K562 (cell line): ENCODE data around the gene FATE1. TPM values are rescaled to one million over a fixed set of nuclear protein-coding genes. Genes with fewer than 3 reads are reported as not detected.

Source experiments
- ATAC-seq: fragments of 200-7000 bp; cut with Tn5 transposase; 3 replicates; pipeline ENCODE4 v1.9.1; 2020; ENCODE audit warnings: moderate library complexity
- BruUV-seq: library from RNA; stranded (reverse); fragments of 400-500 nt; replicated peaks from 2 replicates; lab custom pipeline; 2021; lab: Mats Ljungman, UMichigan
- CTCF ChIA-PET: fragments of 300-600 bp; formaldehyde crosslinking; extraction: SDS; loops from one replicate; lab custom pipeline; 2021; ENCODE audit warnings: low intra/inter-chr PET ratio; lab: Yijun Ruan, JAX
- POLR2A ChIA-PET: fragments of 300-600, 350-650 bp; sonication (Branson Sonifier 250); formaldehyde crosslinking; extraction: SDS; loops from one replicate; lab custom pipeline; 2021; ENCODE audit warnings: antibody characterized with exemption, inconsistent platforms; lab: Yijun Ruan, JAX
- DNase-seq, 4 experiments: peaks; one replicate each; pipeline versions ENCODE4 v3.0.0 to v3.0.0-alpha.2; 2011 to 2018; ENCODE audit warnings: low spot score in 3 of 4, mixed read lengths in 3 of 4; ENCODE audit errors: extremely low read depth in 1 of 4
- FAIRE-seq: peaks from 2 replicates; lab custom pipeline; 2011; peaks lifted over from hg19 to GRCh38; lab: Jason Lieb, UNC
- H2AFZ ChIP-seq: 2 replicates; pipeline ENCODE4 v1.6.0; 2011; ENCODE audit warnings: low read depth, low read length, control low read depth, inconsistent platforms
- H3K27ac ChIP-seq: fragments of 200-600 bp; 3 replicates; pipeline ENCODE4 v1.8.0; 2011; ENCODE audit warnings: low read depth, mild to moderate bottlenecking, control low read depth, inconsistent platforms, low read length, moderate library complexity, mixed read lengths; ENCODE audit errors: extremely low read depth
- H3K27me3 ChIP-seq, 2 experiments: fragments of 300-600 bp in 1 of 2; 2 replicates in 1 of 2; 3 replicates in 1 of 2; pipeline versions ENCODE4 v1.6.0 to v1.8.0; 2011; ENCODE audit warnings: inconsistent platforms in 2 of 2, low read length in 2 of 2, mild to moderate bottlenecking in 1 of 2, mixed read lengths in 1 of 2, moderate library complexity in 1 of 2; ENCODE audit not compliant: control insufficient read depth in 2 of 2, insufficient read depth in 2 of 2
- H3K36me3 ChIP-seq: fragments of 300-600 bp; 3 replicates; pipeline ENCODE4 v1.8.0; 2011; ENCODE audit warnings: mild to moderate bottlenecking, low read length, inconsistent platforms; ENCODE audit not compliant: control insufficient read depth, insufficient read depth
- H3K4me1 ChIP-seq, 2 experiments: fragments of 200-600 bp in 1 of 2; replicated peaks in 1 of 2; 2 replicates in 1 of 2; 3 replicates in 1 of 2; pipeline versions ENCODE4 v1.5.1 to v1.8.0; 2011; ENCODE audit warnings: inconsistent platforms in 2 of 2, low read length in 2 of 2, mild to moderate bottlenecking in 1 of 2, mixed read lengths in 1 of 2, moderate library complexity in 1 of 2; ENCODE audit not compliant: control insufficient read depth in 2 of 2, insufficient read depth in 2 of 2
- H3K4me2 ChIP-seq: 2 replicates; pipeline ENCODE4 v1.6.1; 2011; ENCODE audit warnings: low read length, control low read depth, inconsistent platforms, mixed read lengths; ENCODE audit not compliant: insufficient read depth
- H3K4me3 ChIP-seq: fragments of 200-600 bp; sonication (generic), shearing (Covaris generic); 2 replicates; pipeline ENCODE4 v1.5.1; 2016; ENCODE audit warnings: control low read depth, inconsistent platforms
- H3K79me2 ChIP-seq: fragments of 200-600 bp; 3 replicates; pipeline ENCODE4 v1.8.0; 2011; ENCODE audit warnings: low read length, inconsistent platforms; ENCODE audit not compliant: control insufficient read depth, insufficient read depth
- H3K9ac ChIP-seq, 2 experiments: 2 replicates each; pipeline versions ENCODE4 v1.6.0 to v1.6.1; 2011; ENCODE audit warnings: low read depth in 2 of 2, low read length in 2 of 2, control low read depth in 1 of 2, inconsistent platforms in 1 of 2, mild to moderate bottlenecking in 1 of 2, mixed read lengths in 1 of 2; ENCODE audit not compliant: insufficient read depth in 1 of 2
- H3K9me1 ChIP-seq: one replicate; pipeline ENCODE4 v1.6.0; 2011; ENCODE audit warnings: inconsistent platforms, mild to moderate bottlenecking, low read length, moderate library complexity; ENCODE audit not compliant: control insufficient read depth, insufficient read depth
- H3K9me3 ChIP-seq: replicated peaks from 2 replicates; pipeline ENCODE4 v1.5.1; 2011; ENCODE audit warnings: low read depth, low read length, inconsistent platforms; ENCODE audit not compliant: control insufficient read depth, insufficient read depth
- H4K20me1 ChIP-seq: replicated peaks from 2 replicates; pipeline ENCODE4 v1.6.1; 2011; ENCODE audit warnings: low read length, inconsistent platforms, mixed read lengths; ENCODE audit not compliant: control insufficient read depth, insufficient read depth
- MAFG ChIP-seq: fragments of 450-650 bp; conservative IDR thresholded peaks from 2 replicates; pipeline ENCODE4 v1.6.1; 2016; ENCODE audit warnings: missing genetic modification characterization, missing compliant biosample characterization
- MECOM ChIP-seq: fragments of 250-450 bp; sonication (Bioruptor Pico); IDR thresholded peaks from 2 replicates; pipeline ENCODE4 v1.8.0; 2022; ENCODE audit warnings: inconsistent platforms
- NFXL1 ChIP-seq: fragments of 450-650 bp; formaldehyde crosslinking; IDR thresholded peaks from 2 replicates; pipeline ENCODE4 v1.4.0; 2021; ENCODE audit warnings: mild to moderate bottlenecking
- PHB ChIP-seq: fragments of 250-450 bp; sonication (Bioruptor Pico); IDR thresholded peaks from 2 replicates; pipeline ENCODE4 v1.5.0; 2021
- SNIP1 ChIP-seq: fragments of 450-650 bp; IDR thresholded peaks from 2 replicates; pipeline ENCODE4 v1.7.1; 2017; ENCODE audit warnings: low read depth, mild to moderate bottlenecking
- ZNF316 ChIP-seq: fragments of 450-650 bp; IDR thresholded peaks from 2 replicates; pipeline ENCODE4 v1.6.1; 2016
- WGBS: fragments of 100-300 bp; shearing (Covaris generic); methylation state at CpG from one replicate; pipeline ENCODE4 v1.1.6; 2016; ENCODE audit warnings: low coverage, mixed read lengths; ENCODE audit not compliant: insufficient coverage; ENCODE audit errors: missing lambda C conversion rate; 5-methylcytosine and 5-hydroxymethylcytosine counted together
- in situ Hi-C: fragments of 300-500 bp; cut with MboI; formaldehyde crosslinking; loops from 4 replicates; pipeline ENCODE4 v1.15.0; 2018; ENCODE audit warnings: inconsistent platforms, mixed read lengths
- intact Hi-C: fragments of 100-400 bp; cut with micrococcal nuclease; formaldehyde crosslinking; loops from 2 replicates; pipeline ENCODE4 v1.14.2; 2022
- polyA plus RNA-seq, 8 experiments: library from polyadenylated mRNA; depleted of rRNA in 4 of 8; stranded (reverse) in 5 of 8; unstranded in 3 of 8; fragments of >200 nt; fragmentation: Nextera tagmentation in 2 of 8; fragmentation: Illumina TruSeq in 1 of 8; extraction: Ambion mirVana in 2 of 8; extraction: Trizol in 1 of 8; gene quantifications; 2 replicates each; pipeline versions ENCODE4 v1.2.1 to v1.2.3, GENCODE V29; 2011 to 2014; ENCODE audit warnings: inconsistent platforms in 1 of 8, missing spikeins in 1 of 8
- total RNA-seq, 7 experiments: library from RNA; depleted of rRNA in 6 of 7; stranded (reverse); fragments of >200 nt in 6 of 7; fragmentation: Illumina TruSeq in 2 of 7; extraction: Trizol in 2 of 7; gene quantifications; 2 replicates each; pipeline versions ENCODE4 v1.2.1 to v1.2.3, GENCODE V29; 2011 to 2021; ENCODE audit warnings: low replicate concordance in 1 of 7
- TF ChIP-seq, protein P1 (sequence below): sonication (generic); formaldehyde crosslinking; IDR thresholded peaks from 2 replicates; pipeline ENCODE4 v1.8.0; 2022; ENCODE audit warnings: missing genetic modification reagents, mild to moderate bottlenecking, borderline replicate concordance
- TF ChIP-seq, protein P2 (sequence below): sonication (generic); formaldehyde crosslinking; IDR thresholded peaks from 2 replicates; pipeline ENCODE4 v1.8.1; 2023; ENCODE audit warnings: missing genetic modification reagents, mild to moderate bottlenecking, borderline replicate concordance

The FATE1 gene
- total and polyA plus RNA-seq, 9 of the 15 experiments (the other 6 are each of a cell fraction or from before 2014, with no cell fraction given): not detected

DNA sequence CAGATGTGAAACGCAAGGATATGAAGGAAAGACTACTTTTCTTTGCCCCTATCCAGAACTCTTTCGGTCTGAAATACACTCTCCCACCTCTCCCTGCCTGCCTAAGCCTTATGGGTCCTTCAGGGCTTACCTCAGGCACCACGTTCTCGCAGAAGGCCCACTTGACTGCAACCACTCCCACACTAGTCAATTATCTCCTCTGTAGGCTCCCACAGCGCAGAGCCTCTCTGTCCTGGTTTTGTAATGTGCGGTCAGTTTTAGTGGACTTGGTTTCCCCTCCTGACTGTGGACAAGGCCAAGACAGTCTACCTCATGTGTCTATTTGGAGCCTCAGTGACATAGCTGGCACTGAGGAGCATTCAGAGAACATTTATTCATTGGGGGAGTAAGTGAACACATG lies 29.8 kb downstream of the FATE1 start:
- Histone ChIP-seq H3K27ac (no peak overlapping the region), H3K27me3 (peaks cover 2 to 22% of the 10 kb centered on the region in 2 experiments; a peak in 4 of 5 replicates), H3K36me3 (no peaks in the 10 kb centered on the region), H2AFZ (no peak overlapping the region), H3K9me3 (no peaks in the 10 kb centered on the region), H3K4me2 (no peak overlapping the region), H3K9me1 (no peaks in the 10 kb centered on the region), H3K4me1 (no peaks in the 10 kb centered on the region), H3K4me3 (no peak overlapping the region), H3K79me2 (no peaks in the 10 kb centered on the region), H4K20me1 (no peaks in the 10 kb centered on the region), H3K9ac (no peak overlapping the region)
- in situ Hi-C loops (loop anchor here (5.0 kb wide), 1 partner anchor 602 kb away; no protein-coding TSS in a partner anchor), intact Hi-C loops (loop anchor here (10.0 kb wide), 1 partner anchor 1169 kb away; no protein-coding TSS in a partner anchor)
- FAIRE-seq (no peak), DNase-seq (no peak), ATAC-seq (no peak)
- no TSS peak for BruUV-seq
- 7% methylated on average over 4 of the region's 6 CpGs for WGBS
- ChIA-PET POLR2A (no interaction called here), CTCF (no interaction called here)
- TF ChIP-seq, protein P1, sequence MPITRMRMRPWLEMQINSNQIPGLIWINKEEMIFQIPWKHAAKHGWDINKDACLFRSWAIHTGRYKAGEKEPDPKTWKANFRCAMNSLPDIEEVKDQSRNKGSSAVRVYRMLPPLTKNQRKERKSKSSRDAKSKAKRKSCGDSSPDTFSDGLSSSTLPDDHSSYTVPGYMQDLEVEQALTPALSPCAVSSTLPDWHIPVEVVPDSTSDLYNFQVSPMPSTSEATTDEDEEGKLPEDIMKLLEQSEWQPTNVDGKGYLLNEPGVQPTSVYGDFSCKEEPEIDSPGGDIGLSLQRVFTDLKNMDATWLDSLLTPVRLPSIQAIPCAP (CRISPR knock-in tag): no peak
- no peak for TF ChIP-seq PHB (CRISPR knock-in tag)
- TF ChIP-seq, all 486 proteins: peak for 0

DNA sequence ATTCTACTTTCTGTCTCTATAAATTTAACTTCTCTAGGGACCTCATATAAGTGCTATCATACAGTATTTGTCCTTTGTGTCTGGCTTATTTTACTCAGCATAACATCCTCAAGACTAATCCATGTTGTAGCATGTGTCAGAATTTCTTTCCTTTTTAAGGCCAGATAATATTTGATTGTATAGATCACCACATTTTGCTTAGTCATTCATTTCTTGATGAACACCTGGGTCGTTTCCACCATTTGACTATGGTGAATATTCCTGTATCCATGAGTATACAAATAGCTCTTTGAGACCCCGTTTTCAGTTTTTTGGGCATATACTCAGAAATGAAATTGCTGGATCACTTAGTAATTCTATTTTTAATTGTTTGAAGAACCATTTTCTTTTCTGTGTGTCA lies 30.7 kb downstream of the FATE1 start:
- FAIRE-seq (no peak), ATAC-seq (no peak), DNase-seq (no peak)
- ChIA-PET POLR2A (interaction anchor here (1.4 kb wide), 1 partner anchor 11 kb away, joined by 3 read pairs; no protein-coding TSS in a partner anchor), CTCF (no interaction called here)
- Histone ChIP-seq H3K36me3 (no peaks in the 10 kb centered on the region), H3K27ac (no peak overlapping the region), H3K27me3 (peaks cover 2 to 22% of the 10 kb centered on the region in 2 experiments; a peak in 4 of 5 replicates), H3K9me1 (no peaks in the 10 kb centered on the region), H2AFZ (no peak overlapping the region), H4K20me1 (no peaks in the 10 kb centered on the region), H3K4me3 (no peak overlapping the region), H3K9ac (no peak overlapping the region), H3K4me2 (no peak overlapping the region), H3K9me3 (no peaks in the 10 kb centered on the region), H3K4me1 (no peaks in the 10 kb centered on the region), H3K79me2 (no peaks in the 10 kb centered on the region)
- no TSS peak for BruUV-seq
- WGBS: 0% methylated on average over 2 of the region's 2 CpGs
- in situ Hi-C loops (loop anchor here (5.0 kb wide), 1 partner anchor 601 kb away; no protein-coding TSS in a partner anchor), intact Hi-C loops (loop anchor here (10.0 kb wide), 1 partner anchor 1168 kb away; no protein-coding TSS in a partner anchor)
- TF ChIP-seq MECOM (no peak), NFXL1 (no peak), ZNF316 (peak; percentile 57), SNIP1 (no peak), MAFG (peak; percentile 65)
- TF ChIP-seq, protein P2, sequence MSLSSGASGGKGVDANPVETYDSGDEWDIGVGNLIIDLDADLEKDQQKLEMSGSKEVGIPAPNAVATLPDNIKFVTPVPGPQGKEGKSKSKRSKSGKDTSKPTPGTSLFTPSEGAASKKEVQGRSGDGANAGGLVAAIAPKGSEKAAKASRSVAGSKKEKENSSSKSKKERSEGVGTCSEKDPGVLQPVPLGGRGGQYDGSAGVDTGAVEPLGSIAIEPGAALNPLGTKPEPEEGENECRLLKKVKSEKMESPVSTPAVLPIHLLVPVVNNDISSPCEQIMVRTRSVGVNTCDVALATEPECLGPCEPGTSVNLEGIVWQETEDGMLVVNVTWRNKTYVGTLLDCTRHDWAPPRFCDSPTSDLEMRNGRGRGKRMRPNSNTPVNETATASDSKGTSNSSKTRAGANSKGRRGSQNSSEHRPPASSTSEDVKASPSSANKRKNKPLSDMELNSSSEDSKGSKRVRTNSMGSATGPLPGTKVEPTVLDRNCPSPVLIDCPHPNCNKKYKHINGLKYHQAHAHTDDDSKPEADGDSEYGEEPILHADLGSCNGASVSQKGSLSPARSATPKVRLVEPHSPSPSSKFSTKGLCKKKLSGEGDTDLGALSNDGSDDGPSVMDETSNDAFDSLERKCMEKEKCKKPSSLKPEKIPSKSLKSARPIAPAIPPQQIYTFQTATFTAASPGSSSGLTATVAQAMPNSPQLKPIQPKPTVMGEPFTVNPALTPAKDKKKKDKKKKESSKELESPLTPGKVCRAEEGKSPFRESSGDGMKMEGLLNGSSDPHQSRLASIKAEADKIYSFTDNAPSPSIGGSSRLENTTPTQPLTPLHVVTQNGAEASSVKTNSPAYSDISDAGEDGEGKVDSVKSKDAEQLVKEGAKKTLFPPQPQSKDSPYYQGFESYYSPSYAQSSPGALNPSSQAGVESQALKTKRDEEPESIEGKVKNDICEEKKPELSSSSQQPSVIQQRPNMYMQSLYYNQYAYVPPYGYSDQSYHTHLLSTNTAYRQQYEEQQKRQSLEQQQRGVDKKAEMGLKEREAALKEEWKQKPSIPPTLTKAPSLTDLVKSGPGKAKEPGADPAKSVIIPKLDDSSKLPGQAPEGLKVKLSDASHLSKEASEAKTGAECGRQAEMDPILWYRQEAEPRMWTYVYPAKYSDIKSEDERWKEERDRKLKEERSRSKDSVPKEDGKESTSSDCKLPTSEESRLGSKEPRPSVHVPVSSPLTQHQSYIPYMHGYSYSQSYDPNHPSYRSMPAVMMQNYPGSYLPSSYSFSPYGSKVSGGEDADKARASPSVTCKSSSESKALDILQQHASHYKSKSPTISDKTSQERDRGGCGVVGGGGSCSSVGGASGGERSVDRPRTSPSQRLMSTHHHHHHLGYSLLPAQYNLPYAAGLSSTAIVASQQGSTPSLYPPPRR: no peak
